K562 (cell line): ENCODE data around the gene VGF. TPM values are rescaled to one million over a fixed set of nuclear protein-coding genes. Genes with fewer than 3 reads are reported as not detected.

Source experiments
- ARID4B ChIP-seq: sonication (generic); formaldehyde crosslinking; IDR thresholded peaks from 2 replicates; pipeline ENCODE4 v1.8.0; 2022; ENCODE audit warnings: mild to moderate bottlenecking, missing genetic modification reagents
- BRD4 ChIP-seq: fragments of 200-600 bp; sonication (generic); IDR thresholded peaks from 2 replicates; pipeline ENCODE4 v1.6.1; 2017; ENCODE audit warnings: inconsistent platforms
- CSDE1 ChIP-seq, 2 experiments: fragments of 450-650 bp; IDR thresholded peaks; 2 replicates each; pipeline ENCODE4 v1.6.1; 2016; ENCODE audit warnings: mild to moderate bottlenecking in 1 of 2
- E2F8 ChIP-seq: fragments of 450-650 bp; IDR thresholded peaks from 2 replicates; pipeline ENCODE4 v1.7.1; 2018; ENCODE audit warnings: mild to moderate bottlenecking, low read depth; ENCODE audit not compliant: partially characterized antibody
- HBP1 ChIP-seq: fragments of 450-650 bp; formaldehyde crosslinking; IDR thresholded peaks from 2 replicates; pipeline ENCODE4 v1.4.0; 2022; ENCODE audit warnings: missing genetic modification characterization
- HDAC2 ChIP-seq: fragments of 450-650 bp; IDR thresholded peaks from 2 replicates; pipeline ENCODE4 v1.6.1; 2016; ENCODE audit warnings: mild to moderate bottlenecking
- MEF2D ChIP-seq: conservative IDR thresholded peaks from 2 replicates; pipeline ENCODE4 v1.6.1; 2016; ENCODE audit warnings: low read depth, missing genetic modification characterization, missing compliant biosample characterization
- MNT ChIP-seq, 2 experiments: fragments of 450-650 bp; conservative IDR thresholded peaks; 2 replicates each; pipeline ENCODE4 v1.6.1; 2017; ENCODE audit warnings: mild to moderate bottlenecking in 2 of 2, moderate library complexity in 2 of 2
- NRF1 ChIP-seq, 2 experiments: fragments of 450-650 bp; IDR thresholded peaks in 1 of 2; conservative IDR thresholded peaks in 1 of 2; 2 replicates each; pipeline ENCODE4 v1.6.1; 2014; ENCODE audit warnings: mild to moderate bottlenecking in 2 of 2
- SMARCA4 ChIP-seq: fragments of 450-650 bp; IDR thresholded peaks from 2 replicates; pipeline ENCODE4 v1.6.1; 2016
- ZFP36 ChIP-seq: fragments of 150-350 bp; IDR thresholded peaks from 2 replicates; pipeline ENCODE4 v1.6.1; 2018; ENCODE audit warnings: low read length, low read depth; ENCODE audit not compliant: partially characterized antibody
- ZNF592 ChIP-seq: fragments of 450-650 bp; IDR thresholded peaks from 2 replicates; pipeline ENCODE4 v1.6.1; 2017; ENCODE audit warnings: antibody characterized with exemption, mild to moderate bottlenecking
- polyA plus RNA-seq, 8 experiments: library from polyadenylated mRNA; depleted of rRNA in 4 of 8; stranded (reverse) in 5 of 8; unstranded in 3 of 8; fragments of >200 nt; fragmentation: Nextera tagmentation in 2 of 8; fragmentation: Illumina TruSeq in 1 of 8; extraction: Ambion mirVana in 2 of 8; extraction: Trizol in 1 of 8; gene quantifications; 2 replicates each; pipeline versions ENCODE4 v1.2.1 to v1.2.3, GENCODE V29; 2011 to 2014; ENCODE audit warnings: inconsistent platforms in 1 of 8, missing spikeins in 1 of 8
- total RNA-seq, 7 experiments: library from RNA; depleted of rRNA in 6 of 7; stranded (reverse); fragments of >200 nt in 6 of 7; fragmentation: Illumina TruSeq in 2 of 7; extraction: Trizol in 2 of 7; gene quantifications; 2 replicates each; pipeline versions ENCODE4 v1.2.1 to v1.2.3, GENCODE V29; 2011 to 2021; ENCODE audit warnings: low replicate concordance in 1 of 7

VGF gene
- total and polyA plus RNA-seq, 9 of the 15 experiments (the other 6 are each of a cell fraction or from before 2014, with no cell fraction given) = 0.03 to 5.7 (median 0.34) TPM

- peak; percentile 8 for TF ChIP-seq ZFP36
- TF ChIP-seq HDAC2 = peak; percentile 85; the same call in 1 of the 2 replicates
- no peak for TF ChIP-seq E2F8
- TF ChIP-seq HBP1 = no peak
- no peak for TF ChIP-seq MEF2D (tag)
- peak in 1 of 2 experiments; percentile 100; a peak in 2 of 4 replicates for TF ChIP-seq CSDE1 (IDR thresholded peaks at IDR 0.05)
- TF ChIP-seq SMARCA4 = no peak
- peak in 1 of 2 experiments; percentile 52; a peak in 1 of 4 replicates for TF ChIP-seq MNT (conservative IDR thresholded peaks at IDR 0.05)
- TF ChIP-seq ZNF592 = no peak
- no peak for TF ChIP-seq BRD4
- TF ChIP-seq NRF1 (conservative IDR thresholded peaks at IDR 0.05 in 1 of 2, IDR thresholded peaks at IDR 0.05 in 1 of 2) = peak; percentile 96 to 97
- peak; percentile 54; the same call in 1 of the 2 replicates for TF ChIP-seq ARID4B (CRISPR knock-in tag)
Measured at GRCh38 chr7:101153969-101154692, 11.2 kb downstream of the VGF start, which contains the start of gene AP1S1 (continued).
